ENCODE measurements around the gene C11orf87. TPM values are rescaled to one million over a fixed set of nuclear protein-coding genes. Genes with fewer than 3 reads are reported as not detected.

The C11orf87 gene
- total RNA-seq, 2 donors from 2014 or later = not detected

- Mint-ChIP-seq H3K27me3 (ENCODE audit: insufficient read depth) (no peaks in the 10 kb centered on the region), H3K4me1 (no peaks in the 10 kb centered on the region), H3K36me3 (ENCODE audit: low read depth) (no peaks in the 10 kb centered on the region), H3K9me3 (no peaks in the 10 kb centered on the region), H3K4me3 (no peak overlapping the region), H3K27ac (no peak overlapping the region)
- Histone ChIP-seq H3K9ac (ENCODE audit: extremely low read depth, low read length, poor library complexity, severe bottlenecking) (no peak overlapping the region), H3K9me3 (ENCODE audit: control insufficient read depth, low read length) (no peaks in the 10 kb centered on the region), H3K4me1 (ENCODE audit: control insufficient read depth, insufficient read depth, low read length) (no peaks in the 10 kb centered on the region), H3K36me3 (ENCODE audit: control insufficient read depth, insufficient read depth, low read length) (no peaks in the 10 kb centered on the region), H3K4me3 (ENCODE audit: low read length) (no peak overlapping the region), H3K27ac (ENCODE audit: low read depth, low read length) (no peak overlapping the region), H3K27me3 (ENCODE audit: control insufficient read depth, insufficient read depth, low read length, poor library complexity, severe bottlenecking) (no peaks in the 10 kb centered on the region)
- DNase-seq = no peak
- WGBS, 2 experiments (ENCODE audit: insufficient coverage in 1 of 2, insufficient read length in 1 of 2) = 80 to 91% methylated on average over 1 to 4 of the region's 4 CpGs
- TF ChIP-seq CTCF (conservative IDR thresholded peaks at IDR 0.05) = no peak
Measured at GRCh38 chr11:109377039-109377742, 44.8 kb upstream of the C11orf87 start.

- no peaks in the 10 kb centered on the region for H3K27me3 Mint-ChIP-seq (ENCODE audit: insufficient read depth)
- H3K4me1 ChIP-seq (ENCODE audit: control insufficient read depth, insufficient read depth, low read length) = no peaks in the 10 kb centered on the region
- H3K27ac ChIP-seq (ENCODE audit: low read depth, low read length) = no peak overlapping the region
- H3K9me3 ChIP-seq (ENCODE audit: control insufficient read depth, low read length) = no peaks in the 10 kb centered on the region
- H3K36me3 Mint-ChIP-seq (ENCODE audit: low read depth) = no peaks in the 10 kb centered on the region
- H3K4me3 Mint-ChIP-seq = no peak overlapping the region
- H3K4me1 Mint-ChIP-seq = no peaks in the 10 kb centered on the region
- H3K27ac Mint-ChIP-seq = no peak overlapping the region
- TF ChIP-seq CTCF (conservative IDR thresholded peaks at IDR 0.05) = no peak
- H3K9ac ChIP-seq (ENCODE audit: extremely low read depth, low read length, poor library complexity, severe bottlenecking) = no peak overlapping the region
- no peaks in the 10 kb centered on the region for H3K27me3 ChIP-seq (ENCODE audit: control insufficient read depth, insufficient read depth, low read length, poor library complexity, severe bottlenecking)
- H3K4me3 ChIP-seq (ENCODE audit: low read length) = no peak overlapping the region
- H3K9me3 Mint-ChIP-seq = no peaks in the 10 kb centered on the region
- no peaks in the 10 kb centered on the region for H3K36me3 ChIP-seq (ENCODE audit: control insufficient read depth, insufficient read depth, low read length)
- DNase-seq = no peak
Measured at GRCh38 chr11:109378034-109378433, 44.0 kb upstream of the C11orf87 start.

GRCh38 chr11:109383306-109383705, 38.7 kb upstream of the C11orf87 start:
- WGBS, 2 experiments (ENCODE audit: insufficient coverage in 1 of 2, insufficient read length in 1 of 2) = 87% methylated on average over 1 of the region's 1 CpG; no CpG with 5 or more reads in 1 of the 2 experiments
- H3K4me3 ChIP-seq (ENCODE audit: low read length) = no peak overlapping the region
- Mint-ChIP-seq H3K27me3 (ENCODE audit: insufficient read depth) (no peaks in the 10 kb centered on the region), H3K4me1 (no peaks in the 10 kb centered on the region), H3K4me3 (no peak overlapping the region), H3K9me3 (no peaks in the 10 kb centered on the region), H3K36me3 (ENCODE audit: low read depth) (no peaks in the 10 kb centered on the region), H3K27ac (no peak overlapping the region)
- no peaks in the 10 kb centered on the region for H3K4me1 ChIP-seq (ENCODE audit: control insufficient read depth, insufficient read depth, low read length)
- no peak for DNase-seq
- no peaks in the 10 kb centered on the region for H3K36me3 ChIP-seq (ENCODE audit: control insufficient read depth, insufficient read depth, low read length)
- H3K27ac ChIP-seq (ENCODE audit: low read depth, low read length) = no peak overlapping the region
- H3K9me3 ChIP-seq (ENCODE audit: control insufficient read depth, low read length) = no peaks in the 10 kb centered on the region
- no peak for TF ChIP-seq CTCF (conservative IDR thresholded peaks at IDR 0.05)
- H3K27me3 ChIP-seq (ENCODE audit: control insufficient read depth, insufficient read depth, low read length, poor library complexity, severe bottlenecking) = no peaks in the 10 kb centered on the region
- no peak overlapping the region for H3K9ac ChIP-seq (ENCODE audit: extremely low read depth, low read length, poor library complexity, severe bottlenecking)

All from endodermal cell (in vitro differentiated cells).